ENCODE data around the gene CCDC192.

GRCh38 chr5:127976525-127976924 is 273.3 kb downstream of the CCDC192 start:
- TF ChIP-seq TAF1 (IDR thresholded peaks at IDR 0.05; ENCODE audit: low read depth, low read length): no peak
- no peak for TF ChIP-seq POLR2A (IDR thresholded peaks at IDR 0.05; ENCODE audit: low read depth, low read length)
- no peak for TF ChIP-seq POLR2AphosphoS5 (IDR thresholded peaks at IDR 0.05; ENCODE audit: low read depth, low read length)
- no peak for TF ChIP-seq SPI1 (IDR thresholded peaks at IDR 0.05; ENCODE audit: low read depth, low read length)
- TF ChIP-seq POU2F2 (IDR thresholded peaks at IDR 0.05; ENCODE audit: low read depth, low read length): no peak
